Mononuclear cell (primary cell): Measurements from ENCODE around the gene PARD3B. TPM values are rescaled to one million over a fixed set of nuclear protein-coding genes. Genes with fewer than 3 reads are reported as not detected.

ENCODE experiments used
- H3K27me3 ChIP-seq: 2 replicates; pipeline ENCODE4 v1.6.0; 2011; ENCODE audit warnings: low read length, control low read depth; ENCODE audit not compliant: insufficient read depth
- H3K4me1 ChIP-seq: 2 replicates; pipeline ENCODE4 v1.5.1; 2011; ENCODE audit warnings: mild to moderate bottlenecking, low read length, control low read depth; ENCODE audit not compliant: insufficient read depth
- H3K4me3 ChIP-seq: 2 replicates; pipeline ENCODE4 v1.5.1; 2011; ENCODE audit warnings: mild to moderate bottlenecking, low read length, moderate library complexity
- H3K9me3 ChIP-seq: 2 replicates; pipeline ENCODE4 v1.5.1; 2011; ENCODE audit warnings: low read depth, mild to moderate bottlenecking, control low read depth, low read length
- total RNA-seq: library from RNA; depleted of rRNA; stranded (reverse); fragments of >200 nt; gene quantifications from one replicate; pipeline ENCODE4 v1.2.3, GENCODE V29; 2012

The PARD3B gene
- total RNA-seq, 1 donor = 0.94 TPM

- Histone ChIP-seq H3K27me3 (no peaks in the 10 kb centered on the region), H3K4me3 (no peak overlapping the region), H3K9me3 (no peaks in the 10 kb centered on the region), H3K4me1 (no peaks in the 10 kb centered on the region)
These were observed 203.0 kb downstream of the PARD3B start for GRCh38 chr2:204748286-204748685.

GRCh38 chr2:204749319-204749718 is 204.0 kb downstream of the PARD3B start:
- Histone ChIP-seq H3K4me3 (no peak overlapping the region), H3K27me3 (no peaks in the 10 kb centered on the region), H3K9me3 (no peaks in the 10 kb centered on the region), H3K4me1 (no peaks in the 10 kb centered on the region)

- Histone ChIP-seq H3K4me3 (no peak overlapping the region), H3K27me3 (no peaks in the 10 kb centered on the region), H3K9me3 (no peaks in the 10 kb centered on the region), H3K4me1 (no peaks in the 10 kb centered on the region)
These were observed 205.1 kb downstream of the PARD3B start for GRCh38 chr2:204750389-204750788.

- no peaks in the 10 kb centered on the region for H3K9me3 ChIP-seq
- H3K4me1 ChIP-seq = no peaks in the 10 kb centered on the region
- no peaks in the 10 kb centered on the region for H3K27me3 ChIP-seq
- no peak overlapping the region for H3K4me3 ChIP-seq
These were observed 206.2 kb downstream of the PARD3B start for GRCh38 chr2:204751472-204751871.

- no peaks in the 10 kb centered on the region for H3K4me1 ChIP-seq
- no peaks in the 10 kb centered on the region for H3K9me3 ChIP-seq
- no peak overlapping the region for H3K4me3 ChIP-seq
- H3K27me3 ChIP-seq = no peaks in the 10 kb centered on the region
These were observed 208.6 kb downstream of the PARD3B start for GRCh38 chr2:204753841-204754240.

GRCh38 chr2:204754898-204755297 is 209.6 kb downstream of the PARD3B start:
- no peaks in the 10 kb centered on the region for H3K4me1 ChIP-seq
- no peak overlapping the region for H3K4me3 ChIP-seq
- H3K27me3 ChIP-seq = no peaks in the 10 kb centered on the region
- H3K9me3 ChIP-seq = no peaks in the 10 kb centered on the region

- no peak overlapping the region for H3K4me3 ChIP-seq
- H3K9me3 ChIP-seq = peaks cover 12% of the 10 kb centered on the region
- no peaks in the 10 kb centered on the region for H3K27me3 ChIP-seq
- no peaks in the 10 kb centered on the region for H3K4me1 ChIP-seq
These were observed 218.9 kb downstream of the PARD3B start for GRCh38 chr2:204763974-204764703.

GRCh38 chr2:204770735-204771134 is 225.5 kb downstream of the PARD3B start:
- H3K4me1 ChIP-seq = no peaks in the 10 kb centered on the region
- no peak overlapping the region for H3K4me3 ChIP-seq
- peaks cover 7% of the 10 kb centered on the region for H3K9me3 ChIP-seq
- no peaks in the 10 kb centered on the region for H3K27me3 ChIP-seq

GRCh38 chr2:204771721-204772120 is 226.4 kb downstream of the PARD3B start:
- no peak overlapping the region for H3K4me3 ChIP-seq
- H3K4me1 ChIP-seq = no peaks in the 10 kb centered on the region
- H3K27me3 ChIP-seq = no peaks in the 10 kb centered on the region
- peaks cover 7% of the 10 kb centered on the region for H3K9me3 ChIP-seq

GRCh38 chr2:204772546-204772945 is 227.3 kb downstream of the PARD3B start:
- H3K9me3 ChIP-seq = peaks cover 7% of the 10 kb centered on the region
- no peak overlapping the region for H3K4me3 ChIP-seq
- no peaks in the 10 kb centered on the region for H3K4me1 ChIP-seq
- no peaks in the 10 kb centered on the region for H3K27me3 ChIP-seq

- no peaks in the 10 kb centered on the region for H3K4me1 ChIP-seq
- H3K27me3 ChIP-seq = no peaks in the 10 kb centered on the region
- H3K4me3 ChIP-seq = no peak overlapping the region
- peaks cover 4% of the 10 kb centered on the region for H3K9me3 ChIP-seq
These were observed 230.5 kb downstream of the PARD3B start for GRCh38 chr2:204775766-204776165.

- H3K27me3 ChIP-seq = no peaks in the 10 kb centered on the region
- no peak overlapping the region for H3K4me3 ChIP-seq
- H3K9me3 ChIP-seq = no peaks in the 10 kb centered on the region
These were observed 231.7 kb downstream of the PARD3B start for GRCh38 chr2:204776781-204777559.

GRCh38 chr2:204779771-204780170 is 234.5 kb downstream of the PARD3B start:
- Histone ChIP-seq H3K4me1 (no peaks in the 10 kb centered on the region), H3K4me3 (no peak overlapping the region), H3K27me3 (no peaks in the 10 kb centered on the region), H3K9me3 (no peaks in the 10 kb centered on the region)

More at GRCh38 chr2:204776781-204777559, 231.7 kb downstream of the PARD3B start:
- no peaks in the 10 kb centered on the region for H3K4me1 ChIP-seq

GRCh38 chr2:204781941-204782340 is 236.7 kb downstream of the PARD3B start:
- Histone ChIP-seq H3K9me3 (no peaks in the 10 kb centered on the region), H3K27me3 (no peaks in the 10 kb centered on the region), H3K4me3 (no peak overlapping the region), H3K4me1 (no peaks in the 10 kb centered on the region)

- Histone ChIP-seq H3K4me1 (no peaks in the 10 kb centered on the region), H3K27me3 (no peaks in the 10 kb centered on the region), H3K4me3 (no peak overlapping the region), H3K9me3 (no peaks in the 10 kb centered on the region)
These were observed 244.8 kb downstream of the PARD3B start for GRCh38 chr2:204790076-204790475.
